Measurements from ENCODE around the gene PGA5. TPM values are rescaled to one million over a fixed set of nuclear protein-coding genes. Genes with fewer than 3 reads are reported as not detected.

Gene PGA5
- total and polyA plus RNA-seq, 8 donors = 5.9 to 6,178 (median 1,177) TPM

DNA sequence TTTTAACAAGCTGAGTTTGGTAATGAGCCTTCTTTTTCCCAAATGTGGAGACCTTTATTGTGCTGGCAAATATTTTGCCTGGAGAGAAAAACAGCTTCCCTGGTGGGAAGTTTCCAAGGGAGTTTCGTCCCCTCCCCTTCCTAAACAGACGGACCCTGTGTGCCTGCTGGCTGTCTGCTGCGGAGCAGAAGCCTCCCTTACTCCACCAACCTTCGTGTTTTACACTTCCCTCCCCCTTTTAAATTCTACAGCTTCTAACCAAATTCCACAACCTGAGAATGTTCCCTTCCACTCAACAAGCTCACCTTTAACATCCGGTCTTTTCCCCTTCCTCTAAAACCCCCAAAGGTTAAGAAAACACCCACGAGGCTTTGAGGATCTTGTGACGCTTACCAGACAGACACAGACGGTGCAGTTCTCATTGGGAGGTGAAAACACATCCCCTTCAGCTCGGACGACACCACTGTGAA lies 37.1 kb downstream of the PGA5 start:
- H3K4me1 ChIP-seq = peaks cover 0 to 24% (median 17%) of the 10 kb centered on the region in 4 donors
- peaks cover 0 to 17% (median 0%) of the 10 kb centered on the region in 3 donors for H3K27me3 ChIP-seq
- H3K27ac ChIP-seq = no peak overlapping the region
- TF ChIP-seq POLR2AphosphoS5 (IDR thresholded peaks at IDR 0.05) (no peak), POLR2A (IDR thresholded peaks at IDR 0.05) (no peak), EP300 (IDR thresholded peaks at IDR 0.05) (no peak)
- TF ChIP-seq, protein P1, sequence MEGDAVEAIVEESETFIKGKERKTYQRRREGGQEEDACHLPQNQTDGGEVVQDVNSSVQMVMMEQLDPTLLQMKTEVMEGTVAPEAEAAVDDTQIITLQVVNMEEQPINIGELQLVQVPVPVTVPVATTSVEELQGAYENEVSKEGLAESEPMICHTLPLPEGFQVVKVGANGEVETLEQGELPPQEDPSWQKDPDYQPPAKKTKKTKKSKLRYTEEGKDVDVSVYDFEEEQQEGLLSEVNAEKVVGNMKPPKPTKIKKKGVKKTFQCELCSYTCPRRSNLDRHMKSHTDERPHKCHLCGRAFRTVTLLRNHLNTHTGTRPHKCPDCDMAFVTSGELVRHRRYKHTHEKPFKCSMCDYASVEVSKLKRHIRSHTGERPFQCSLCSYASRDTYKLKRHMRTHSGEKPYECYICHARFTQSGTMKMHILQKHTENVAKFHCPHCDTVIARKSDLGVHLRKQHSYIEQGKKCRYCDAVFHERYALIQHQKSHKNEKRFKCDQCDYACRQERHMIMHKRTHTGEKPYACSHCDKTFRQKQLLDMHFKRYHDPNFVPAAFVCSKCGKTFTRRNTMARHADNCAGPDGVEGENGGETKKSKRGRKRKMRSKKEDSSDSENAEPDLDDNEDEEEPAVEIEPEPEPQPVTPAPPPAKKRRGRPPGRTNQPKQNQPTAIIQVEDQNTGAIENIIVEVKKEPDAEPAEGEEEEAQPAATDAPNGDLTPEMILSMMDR (IDR thresholded peaks at IDR 0.05) = no peak
- H3K36me3 ChIP-seq = no peaks in the 10 kb centered on the region
- WGBS, 5 donors = 67 to 83% (median 77%) methylated on average over 10 of the region's 10 CpGs
- no peak overlapping the region for H3K4me3 ChIP-seq
- DNase-seq = no peak
- intact Hi-C loops (cut with DNase I; ENCODE audit: low total_unique reads) = no loop called here
- H3K9me3 ChIP-seq = no peaks in the 10 kb centered on the region

DNA sequence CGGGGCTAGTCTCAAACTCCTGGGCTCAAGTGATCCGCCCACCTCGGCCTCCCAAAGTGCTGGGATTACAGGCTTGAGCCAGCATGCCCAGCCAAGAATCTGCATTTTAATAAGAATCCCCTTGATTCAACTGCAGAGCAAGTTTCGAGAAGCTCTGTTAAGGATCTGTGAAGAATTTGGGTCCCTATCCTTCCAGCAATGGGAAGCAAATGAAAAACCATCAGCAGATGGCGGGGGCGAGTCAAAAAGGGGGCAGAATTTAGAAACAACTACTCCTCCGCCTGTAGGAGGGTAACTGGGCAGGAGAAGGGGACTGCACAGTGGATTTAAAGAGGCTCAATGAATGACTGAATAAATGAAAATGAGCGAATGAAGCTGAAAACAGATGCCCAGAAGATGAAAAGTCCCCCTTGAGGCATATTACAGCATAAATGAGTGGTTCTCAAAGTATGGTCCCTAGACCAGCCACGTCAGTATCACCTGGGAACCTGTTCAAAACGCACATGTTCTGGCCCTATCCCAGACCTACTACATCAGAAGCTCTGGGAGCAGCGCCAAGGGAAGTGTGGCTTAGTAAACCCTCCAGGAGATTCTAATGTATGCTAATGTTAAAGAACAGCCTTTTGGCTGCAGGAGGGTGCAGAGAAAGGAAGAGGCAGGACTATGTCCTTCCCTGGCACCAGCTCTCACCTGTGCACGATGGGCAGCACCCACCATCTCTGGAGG lies 39.1 kb downstream of the PGA5 start:
- intact Hi-C loops (cut with DNase I; ENCODE audit: low total_unique reads) = no loop called here
- TF ChIP-seq POLR2A (IDR thresholded peaks at IDR 0.05) (no peak), POLR2AphosphoS5 (IDR thresholded peaks at IDR 0.05) (no peak), EP300 (IDR thresholded peaks at IDR 0.05) (no peak)
- TF ChIP-seq, protein P1 (IDR thresholded peaks at IDR 0.05) = no peak

DNA sequence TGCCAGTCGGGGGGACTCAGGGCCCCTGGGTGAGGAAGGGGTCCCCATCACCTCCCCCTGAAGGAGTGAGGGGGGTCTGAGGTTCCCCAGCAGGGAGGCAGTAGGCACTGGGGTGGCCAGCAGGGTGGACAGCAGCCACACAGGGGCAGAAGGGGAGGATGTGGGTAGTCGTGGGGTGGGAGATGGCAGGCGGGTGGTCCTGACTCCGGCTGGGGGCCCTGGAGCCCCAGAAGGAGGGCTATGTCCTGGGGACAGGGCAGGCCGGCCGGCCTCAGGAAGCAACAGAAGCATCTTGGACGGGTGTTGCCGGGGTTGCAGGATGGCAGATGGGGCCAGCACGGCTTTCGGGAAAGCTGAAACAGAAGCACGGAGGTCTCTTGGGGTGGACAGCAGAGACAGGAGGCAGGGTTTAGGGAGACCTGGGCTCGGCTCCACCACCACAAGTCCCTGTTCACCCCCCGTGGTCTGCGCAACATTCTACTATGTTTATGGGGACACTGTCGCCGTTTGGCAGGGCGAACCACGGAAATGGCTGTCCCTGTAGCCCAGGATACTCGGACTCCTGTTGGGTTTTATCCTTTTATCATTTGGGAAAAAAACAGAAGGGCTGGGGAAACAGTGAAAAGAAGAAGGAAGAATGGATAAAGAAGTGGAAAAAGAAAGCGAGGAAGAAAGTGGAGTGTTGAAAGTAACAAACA lies 40.1 kb downstream of the PGA5 start:
- no peak for DNase-seq
- peak overlapping the region in 1 of 4 donors; percentile 9 for H3K4me3 ChIP-seq
- peaks cover 0 to 9% (median 0%) of the 10 kb centered on the region in 3 donors for H3K27me3 ChIP-seq
- TF ChIP-seq POLR2AphosphoS5 (IDR thresholded peaks at IDR 0.05) = no peak
- TF ChIP-seq, protein P1 (IDR thresholded peaks at IDR 0.05) = no peak
- no peak for TF ChIP-seq EP300 (IDR thresholded peaks at IDR 0.05)
- TF ChIP-seq POLR2A (IDR thresholded peaks at IDR 0.05) = no peak
- 81 to 87% (median 84%) methylated on average over 19 to 20 of the region's 20 CpGs for WGBS, 5 donors
- peaks cover 0 to 17% (median 16%) of the 10 kb centered on the region in 4 donors for H3K4me1 ChIP-seq
- intact Hi-C loops (cut with DNase I; ENCODE audit: low total_unique reads) = no loop called here
- H3K9me3 ChIP-seq = no peaks in the 10 kb centered on the region
- no peak overlapping the region for H3K27ac ChIP-seq
- no peaks in the 10 kb centered on the region for H3K36me3 ChIP-seq

More for the DNA sequence above, 39.1 kb downstream of the PGA5 start:
- Histone ChIP-seq H3K36me3 (no peaks in the 10 kb centered on the region), H3K4me3 (no peak overlapping the region), H3K27ac (no peak overlapping the region), H3K9me3 (no peaks in the 10 kb centered on the region), H3K27me3 (peaks cover 0 to 9% (median 0%) of the 10 kb centered on the region in 3 donors), H3K4me1 (peaks cover 0 to 17% (median 16%) of the 10 kb centered on the region in 4 donors)
- WGBS, 5 donors = 65 to 75% (median 67%) methylated on average over 12 of the region's 12 CpGs
- DNase-seq = peak in 1 of 2 donors; percentile 89

DNA sequence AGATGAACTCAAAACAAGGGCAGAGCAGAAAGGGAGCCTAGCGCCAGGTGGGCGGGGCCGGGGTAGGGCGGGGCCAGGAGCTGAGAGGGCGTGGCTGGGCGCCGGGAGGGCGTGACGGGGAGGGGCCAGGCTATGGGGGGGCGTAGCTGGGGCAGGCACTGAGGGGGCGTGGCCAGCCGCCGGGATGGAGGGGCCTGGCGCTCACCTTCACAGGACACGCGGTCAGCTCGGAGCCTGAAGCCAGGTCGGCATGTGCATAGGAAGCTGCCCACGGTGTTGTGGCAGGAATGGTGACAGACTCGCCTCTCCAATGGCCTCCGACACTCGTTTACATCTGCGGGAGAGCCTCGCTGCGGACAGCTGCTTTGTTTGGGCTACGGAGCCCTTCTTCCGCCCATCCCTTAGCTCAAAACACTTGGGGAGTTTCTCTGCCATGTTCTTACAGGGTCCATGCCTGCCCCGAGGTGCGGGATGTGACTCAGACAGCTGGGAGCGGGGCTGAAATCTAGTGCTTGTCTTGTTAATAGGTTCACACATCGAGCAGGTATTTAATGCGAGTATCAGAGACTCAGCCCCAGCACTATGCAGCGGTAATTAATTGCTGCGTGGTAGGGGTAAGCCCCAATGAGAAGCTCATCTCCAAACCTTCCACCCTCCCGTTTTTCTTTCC lies 40.7 kb downstream of the PGA5 start:
- DNase-seq = peak; percentile 66 to 82
- Histone ChIP-seq H3K9me3 (no peaks in the 10 kb centered on the region), H3K36me3 (no peaks in the 10 kb centered on the region), H3K4me3 (peak overlapping the region in 2 of 4 donors; percentile 9 to 14), H3K4me1 (peaks cover 0 to 17% (median 16%) of the 10 kb centered on the region in 4 donors), H3K27ac (no peak overlapping the region), H3K27me3 (peaks cover 0 to 9% (median 0%) of the 10 kb centered on the region in 3 donors)
- intact Hi-C loops (cut with DNase I; ENCODE audit: low total_unique reads) = no loop called here
- 31 to 49% (median 35%) methylated on average over 32 to 35 of the region's 35 CpGs for WGBS, 5 donors
- TF ChIP-seq POLR2A (IDR thresholded peaks at IDR 0.05) (no peak), POLR2AphosphoS5 (IDR thresholded peaks at IDR 0.05) (no peak), EP300 (IDR thresholded peaks at IDR 0.05) (no peak)
- TF ChIP-seq, protein P1 (IDR thresholded peaks at IDR 0.05) = no peak

All from stomach (tissue), 9 donors.